NCI-H2227 treated with DMSO at 0.1 percent for 48 hours (cell line): Measurements from ENCODE around the gene RICTOR.

ENCODE experiments used
- DNase-seq: peaks from one replicate; lab custom pipeline; 2025; lab: John Stamatoyannopoulos, UW

Gene RICTOR

GRCh38 chr5:38932854-38933408 lies 141.3 kb downstream of the RICTOR start:
- no peak for DNase-seq

GRCh38 chr5:38931731-38932130 lies 142.5 kb downstream of the RICTOR start:
- DNase-seq: no peak

- no peak for DNase-seq
Measured at GRCh38 chr5:38929838-38930237, 144.4 kb downstream of the RICTOR start.

GRCh38 chr5:38927470-38927869 lies 146.7 kb downstream of the RICTOR start:
- DNase-seq: no peak

GRCh38 chr5:38926121-38926520 lies 148.1 kb downstream of the RICTOR start:
- no peak for DNase-seq

GRCh38 chr5:38925154-38925925 lies 148.9 kb downstream of the RICTOR start:
- DNase-seq: no peak

- no peak for DNase-seq
Measured at GRCh38 chr5:38923661-38924451, 150.3 kb downstream of the RICTOR start.

GRCh38 chr5:38922199-38922598 lies 152.0 kb downstream of the RICTOR start:
- peak; percentile 44 for DNase-seq

- DNase-seq: no peak
Measured at GRCh38 chr5:38921174-38921573, 153.0 kb downstream of the RICTOR start.

GRCh38 chr5:38916802-38917201 lies 157.4 kb downstream of the RICTOR start:
- no peak for DNase-seq

- DNase-seq: no peak
Measured at GRCh38 chr5:38913714-38914113, 160.5 kb downstream of the RICTOR start.

GRCh38 chr5:38911933-38912332 lies 162.3 kb downstream of the RICTOR start:
- no peak for DNase-seq

GRCh38 chr5:38906503-38906902 lies 167.7 kb downstream of the RICTOR start:
- DNase-seq: no peak

GRCh38 chr5:38905516-38905915 lies 168.7 kb downstream of the RICTOR start:
- no peak for DNase-seq

GRCh38 chr5:38899936-38900335 lies 174.3 kb downstream of the RICTOR start:
- DNase-seq: no peak

GRCh38 chr5:38896760-38897159 lies 177.4 kb downstream of the RICTOR start:
- no peak for DNase-seq

GRCh38 chr5:38892363-38892762 lies 181.8 kb downstream of the RICTOR start:
- DNase-seq: no peak

- DNase-seq: no peak
Measured at GRCh38 chr5:38891563-38891962, 182.6 kb downstream of the RICTOR start.

- no peak for DNase-seq
Measured at GRCh38 chr5:38889424-38889823, 184.8 kb downstream of the RICTOR start.

GRCh38 chr5:38888041-38888440 lies 186.2 kb downstream of the RICTOR start:
- no peak for DNase-seq
